NB4 (cell line): ENCODE results near the gene TRIM60.

Experiments
- CTCF ChIP-seq: IDR thresholded peaks from one replicate; pipeline ENCODE4 v1.5.1; 2012; ENCODE audit warnings: low read depth, low read length
- MAX ChIP-seq: IDR thresholded peaks from 2 replicates; pipeline ENCODE4 v1.6.1; 2011; ENCODE audit warnings: low read depth, low read length
- MYC ChIP-seq: IDR thresholded peaks from 2 replicates; pipeline ENCODE4 v1.6.1; 2011; ENCODE audit warnings: low read depth, low read length
- POLR2A ChIP-seq: IDR thresholded peaks from 2 replicates; pipeline ENCODE4 v1.6.1; 2011; ENCODE audit warnings: mild to moderate bottlenecking; ENCODE audit not compliant: insufficient read length; ENCODE audit errors: extremely low read depth

- TF ChIP-seq CTCF, result no peak
- no peak for TF ChIP-seq MAX
- no peak for TF ChIP-seq MYC
- no peak for TF ChIP-seq POLR2A
Observed at GRCh38 chr4:165006886-165007285, 24.9 kb upstream of the TRIM60 start.
